ENCODE data around the gene OCIAD1.
"Not testable (repeated sequence)": the region's sequence is repeated elsewhere in the genome, so short reads cannot be mapped to it uniquely, and the experiment has no call there.

The OCIAD1 gene

GRCh38 chr4:48889750-48890149, 58.9 kb downstream of the OCIAD1 start:
- DNase-seq (ENCODE audit: low read depth, low spot score) = not testable (repeated sequence)

DNA sequence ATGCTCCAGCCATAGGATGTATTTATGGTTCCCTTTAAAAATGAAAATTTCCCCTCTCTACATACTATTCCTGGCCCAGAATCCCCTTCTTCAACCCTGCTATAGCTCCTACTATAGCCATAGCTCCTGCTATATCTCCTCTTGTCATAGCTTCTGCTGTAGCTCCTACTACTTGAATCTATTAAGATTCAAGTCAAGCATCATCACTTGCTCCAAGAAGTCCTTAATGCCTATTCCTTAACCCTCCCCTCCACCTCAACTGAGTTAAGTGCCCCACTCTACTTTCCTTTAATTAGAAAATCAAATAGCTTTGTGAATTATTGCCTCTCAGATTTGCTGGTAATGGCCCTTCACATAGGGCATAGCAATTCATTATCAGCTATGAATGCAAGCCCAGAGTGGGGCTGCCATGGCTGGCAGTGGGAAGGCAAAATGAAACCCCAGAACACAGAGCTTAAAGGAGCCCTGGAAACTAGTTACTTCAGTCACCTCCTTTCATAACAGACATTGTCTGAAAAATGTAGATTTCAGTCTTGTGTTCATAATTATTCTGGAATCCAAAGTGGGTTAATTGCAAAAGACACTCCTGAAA, 60.2 kb downstream of the OCIAD1 start:
- no peak for DNase-seq (ENCODE audit: low read depth, low spot score)

GRCh38 chr4:48896845-48897244, 66.0 kb downstream of the OCIAD1 start:
- DNase-seq (ENCODE audit: low read depth, low spot score) = peak; percentile 19

DNA sequence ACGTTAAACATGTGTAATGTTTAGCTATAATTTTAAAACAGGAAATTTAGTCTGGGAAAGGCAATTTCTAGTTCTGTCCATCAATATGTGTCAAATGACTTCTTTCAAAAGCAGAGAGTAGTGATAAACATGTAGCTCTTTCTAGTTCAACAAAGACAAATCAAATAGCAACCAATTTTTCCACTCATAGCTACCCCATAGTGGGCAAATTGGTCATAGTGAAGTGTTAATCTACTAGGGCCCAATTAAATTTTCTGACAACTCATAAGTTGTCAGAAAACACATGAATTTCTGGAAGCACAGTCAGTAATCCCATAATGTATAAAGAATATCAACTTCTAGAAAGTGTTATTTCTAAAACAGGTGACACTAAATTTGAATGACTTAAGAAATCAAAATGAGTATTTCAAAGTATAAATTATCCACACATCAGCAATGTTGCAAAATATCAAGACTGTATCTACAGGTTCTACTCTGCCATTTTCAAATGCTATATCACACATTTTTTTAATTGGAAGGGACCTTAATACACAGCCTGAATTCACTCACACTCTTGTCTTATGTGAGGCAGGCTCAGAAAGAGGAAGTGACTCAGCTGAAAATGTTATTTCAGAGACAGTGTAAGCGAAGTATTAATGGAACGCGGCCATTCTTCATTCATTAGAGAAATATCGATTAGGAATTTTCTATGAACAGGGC, 68.0 kb downstream of the OCIAD1 start:
- no peak for DNase-seq (ENCODE audit: low read depth, low spot score)

- no peak for DNase-seq (ENCODE audit: low read depth, low spot score)
Observed at GRCh38 chr4:48899432-48899749, 68.5 kb downstream of the OCIAD1 start.

DNA sequence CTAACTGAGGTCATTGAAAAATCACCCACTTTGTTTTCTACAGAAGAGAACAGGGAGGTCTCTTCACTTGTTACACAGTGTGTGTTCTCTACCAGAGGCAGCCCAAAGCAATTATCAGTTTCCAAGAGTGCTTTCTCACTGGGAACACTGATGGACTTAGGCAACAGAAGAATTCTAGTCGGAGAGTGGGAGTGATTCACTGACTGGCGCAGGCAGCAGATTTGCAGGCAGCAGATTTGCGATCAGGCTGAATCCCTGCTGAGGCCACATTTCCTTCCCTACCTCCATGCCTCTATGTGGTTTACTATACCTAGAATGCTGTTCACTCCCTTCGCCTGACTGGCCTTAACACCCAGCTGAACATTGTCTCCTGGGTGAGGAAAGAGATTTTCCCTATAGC, 69.1 kb downstream of the OCIAD1 start:
- no peak for DNase-seq (ENCODE audit: low read depth, low spot score)

DNA sequence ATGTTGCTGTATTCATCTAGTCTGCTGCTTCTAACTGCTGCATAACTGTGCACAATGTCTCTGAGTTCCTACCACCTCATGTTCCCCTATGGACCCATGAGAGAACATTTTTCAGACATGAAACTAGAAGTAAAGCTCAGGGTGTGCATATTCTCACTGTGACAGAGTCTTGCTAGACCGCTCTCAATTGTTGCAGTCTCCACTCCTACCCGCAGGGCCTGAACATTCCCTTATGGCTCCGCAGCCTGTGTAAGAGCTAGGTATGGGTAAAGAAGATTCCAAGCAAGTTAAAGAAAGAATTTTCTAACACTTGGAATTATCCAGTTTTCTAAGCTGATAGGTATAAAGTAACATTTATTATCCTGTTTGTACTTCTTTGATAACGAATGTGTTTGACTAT, 70.3 kb downstream of the OCIAD1 start:
- DNase-seq (ENCODE audit: low read depth, low spot score) = no peak

GRCh38 chr4:48902266-48902665, 71.4 kb downstream of the OCIAD1 start:
- no peak for DNase-seq (ENCODE audit: low read depth, low spot score)

- no peak for DNase-seq (ENCODE audit: low read depth, low spot score)
Observed at GRCh38 chr4:48904101-48904500, 73.2 kb downstream of the OCIAD1 start.

GRCh38 chr4:48904541-48905142, 73.8 kb downstream of the OCIAD1 start:
- no peak for DNase-seq (ENCODE audit: low read depth, low spot score)

DNA sequence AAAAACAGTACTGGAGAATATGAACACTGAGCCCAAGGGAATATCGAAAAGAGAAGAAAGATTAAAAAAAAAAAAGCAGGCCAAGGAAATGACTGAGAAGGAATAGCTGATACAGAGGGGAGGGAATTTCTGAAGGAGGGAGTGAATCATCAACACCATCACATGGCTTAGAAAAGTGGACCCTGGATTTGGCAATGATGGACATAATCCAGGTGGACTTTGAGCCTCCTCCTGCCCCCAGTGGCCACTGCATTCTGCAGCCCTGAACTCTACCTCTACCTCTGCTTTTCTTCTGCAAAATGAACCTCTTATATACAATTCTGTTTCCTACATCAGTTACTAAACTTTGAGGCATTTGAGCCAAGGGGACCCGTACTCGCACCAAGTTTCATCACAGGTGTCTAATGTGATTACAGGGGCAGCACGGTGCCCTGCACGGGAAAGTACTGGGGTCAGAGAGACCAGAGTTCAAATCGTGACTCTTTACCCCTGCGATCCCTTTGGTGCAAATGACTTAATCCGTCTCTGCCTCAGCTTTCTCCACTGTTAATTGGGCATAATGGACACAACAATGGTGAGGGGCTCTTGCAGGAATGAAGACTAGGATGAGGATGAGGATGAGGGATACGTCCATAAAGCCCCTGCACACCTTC, 74.6 kb downstream of the OCIAD1 start:
- no peak for DNase-seq (ENCODE audit: low read depth, low spot score)

GRCh38 chr4:48906206-48907173, 75.6 kb downstream of the OCIAD1 start, which contains the start of gene OCIAD2:
OCIAD2 (minus strand) TSS chr4:48906774; CDS start chr4:48904549, 2,225 bp downstream.
- DNase-seq (ENCODE audit: low read depth, low spot score) = peak; percentile 64

- no peak for DNase-seq (ENCODE audit: low read depth, low spot score)
Observed at GRCh38 chr4:48907706-48908477, 77.0 kb downstream of the OCIAD1 start.

GRCh38 chr4:48908687-48909086, 77.8 kb downstream of the OCIAD1 start:
- no peak for DNase-seq (ENCODE audit: low read depth, low spot score)

DNA sequence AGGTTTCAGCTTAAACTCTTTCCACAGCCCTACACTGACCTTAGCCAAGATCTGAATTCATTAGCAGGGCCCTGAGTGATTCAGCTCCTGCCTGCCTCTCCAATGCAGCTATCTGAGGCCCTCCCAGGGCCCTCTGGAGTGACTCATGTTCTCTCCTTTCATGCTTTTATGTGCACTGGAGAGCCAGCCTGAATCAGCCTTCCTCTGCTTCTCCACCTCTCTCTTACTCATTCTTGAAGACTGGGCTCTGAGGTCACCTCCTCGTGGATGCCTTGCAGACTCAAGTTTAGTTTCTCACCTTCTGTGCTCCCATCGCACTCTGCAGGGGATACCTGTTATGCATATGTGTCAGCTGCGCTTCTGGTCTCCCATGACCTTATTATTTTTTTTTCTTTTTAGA, 78.8 kb downstream of the OCIAD1 start:
- peak; percentile 67 for DNase-seq (ENCODE audit: low read depth, low spot score)

DNA sequence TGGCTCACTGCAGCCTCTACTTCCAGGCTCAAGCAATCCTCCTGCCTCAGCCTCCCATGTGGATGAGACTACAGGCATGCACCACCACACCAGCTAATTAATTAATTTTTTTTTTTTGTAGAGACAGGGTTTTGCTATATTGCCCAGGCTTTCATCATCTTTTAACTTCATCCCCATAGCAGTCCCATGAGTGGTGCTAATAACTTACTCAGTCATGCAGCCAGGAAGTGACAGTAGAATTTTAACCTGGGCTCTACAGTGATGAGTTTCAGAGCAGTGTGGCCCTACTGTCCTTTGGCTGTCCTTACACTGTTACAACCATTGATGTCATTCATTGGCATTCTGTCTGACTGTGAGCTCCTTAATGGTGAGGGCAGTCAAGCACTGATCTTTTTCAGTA, 79.6 kb downstream of the OCIAD1 start:
- DNase-seq (ENCODE audit: low read depth, low spot score) = no peak
